Measurements from ENCODE around the gene CMIP. TPM values are rescaled to one million over a fixed set of nuclear protein-coding genes. Genes with fewer than 3 reads are reported as not detected.

Gene CMIP
- total RNA-seq, 1 experiment from 2014 or later = 48.2 TPM

- peaks cover 20 to 28% of the 10 kb centered on the region in 2 experiments for H3K4me1 Mint-ChIP-seq
- no CpG with 5 or more reads among the region's 10 CpGs for WGBS (ENCODE audit: extremely low coverage, insufficient read length, low lambda C conversion rate)
These were observed 65.4 kb downstream of the CMIP start for GRCh38 chr16:81510016-81510415.

More at GRCh38 chr16:81510016-81510415, 65.4 kb downstream of the CMIP start:
- H2AK5ac ChIP-seq (ENCODE audit: insufficient read length, low read length) = no peak overlapping the region
- H3K9me3 Mint-ChIP-seq = no peaks in the 10 kb centered on the region
- H3K27ac ChIP-seq (ENCODE audit: insufficient read length, low read depth, low read length) = no peak overlapping the region
- H3K23me2 ChIP-seq (ENCODE audit: insufficient read length, low read depth, low read length, poor library complexity, severe bottlenecking) = no peaks in the 10 kb centered on the region
- H3K36me3 Mint-ChIP-seq (ENCODE audit: insufficient read depth in 1 of 3, low read depth in 3 of 3) = peaks cover 12 to 16% (median 13%) of the 10 kb centered on the region in 3 experiments; a peak in 6 of 7 replicates
- TF ChIP-seq CTCF (conservative IDR thresholded peaks at IDR 0.05) = no peak
- H4K91ac ChIP-seq (ENCODE audit: insufficient read length, low read depth, low read length) = no peak overlapping the region
- H3K27me3 ChIP-seq (ENCODE audit: insufficient read depth, low read length) = no peaks in the 10 kb centered on the region
- no peak overlapping the region for H4K5ac ChIP-seq (ENCODE audit: insufficient read length, low read depth, low read length)
- no peak overlapping the region for H3K4me2 ChIP-seq (ENCODE audit: insufficient read depth, insufficient read length, low read length)
- H3K27ac Mint-ChIP-seq = no peak overlapping the region; a peak in 1 of 7 replicates
- no peaks in the 10 kb centered on the region for H4K20me1 ChIP-seq (ENCODE audit: control insufficient read depth, insufficient read depth, insufficient read length)
- no peaks in the 10 kb centered on the region; the same call in 1 of the 2 replicates for H3K4me1 ChIP-seq (ENCODE audit: insufficient read depth, low read length)
- H4K8ac ChIP-seq (replicated peaks; ENCODE audit: insufficient read length, low read depth, low read length) = no peak overlapping the region
- no peak overlapping the region for H3K4ac ChIP-seq (ENCODE audit: low read depth, low read length)
- DNase-seq = no peak
- no peak overlapping the region for H3K56ac ChIP-seq (ENCODE audit: insufficient read length, low read depth, low read length)
- no peak overlapping the region for H3K18ac ChIP-seq (ENCODE audit: insufficient read length, low read depth, low read length)
- no peak overlapping the region for H2BK120ac ChIP-seq (ENCODE audit: low read depth, low read length, poor library complexity, severe bottlenecking)
- H2BK12ac ChIP-seq (ENCODE audit: insufficient read length, low read depth, low read length) = no peak overlapping the region
- no peak overlapping the region for H3K23ac ChIP-seq (ENCODE audit: insufficient read length, low read depth, low read length)
- H3K79me2 ChIP-seq (ENCODE audit: insufficient read depth, low read length) = peaks cover 11% of the 10 kb centered on the region; the same call in 1 of the 2 replicates
- H3K9ac ChIP-seq (ENCODE audit: extremely low read depth, insufficient read length, low read length) = no peak overlapping the region
- no peak overlapping the region for H2BK15ac ChIP-seq (ENCODE audit: low read depth, low read length)
- no peaks in the 10 kb centered on the region for H3K9me3 ChIP-seq (ENCODE audit: control insufficient read depth, low read depth, low read length)
- H3K4me3 Mint-ChIP-seq = no peak overlapping the region
- H3K27me3 Mint-ChIP-seq (ENCODE audit: low read depth) = no peaks in the 10 kb centered on the region
- H2BK5ac ChIP-seq (ENCODE audit: insufficient read length, low read length) = no peak overlapping the region
- no peak overlapping the region for H3K14ac ChIP-seq (ENCODE audit: insufficient read depth, low read length)
- no peak overlapping the region for H2AFZ ChIP-seq (ENCODE audit: low read length)
- no peak overlapping the region for H2BK20ac ChIP-seq (ENCODE audit: low read depth, low read length, poor library complexity, severe bottlenecking)
- no peak overlapping the region for H3T11ph ChIP-seq (ENCODE audit: low read length)
- no peaks in the 10 kb centered on the region for H3K79me1 ChIP-seq (ENCODE audit: insufficient read depth, low read depth, low read length, poor library complexity, severe bottlenecking)

All from H9 (cell line).